Chondrocyte (in vitro differentiated cells): Measurements from ENCODE around the gene BCAR1. TPM values are rescaled to one million over a fixed set of nuclear protein-coding genes. Genes with fewer than 3 reads are reported as not detected.

ENCODE experiments used
- DNase-seq: peaks from one replicate; pipeline ENCODE4 v3.0.0; 2021; ENCODE audit warnings: mixed read lengths, low spot score
- H3K27ac Mint-ChIP-seq: one replicate; pipeline ENCODE4 v1.8.0; 2021; ENCODE audit warnings: mild to moderate bottlenecking, moderate library complexity, mixed read lengths; ENCODE audit not compliant: unreplicated experiment
- H3K27me3 Mint-ChIP-seq: 2 replicates; pipeline ENCODE4 v1.8.0; 2021; ENCODE audit warnings: low read depth, mixed read lengths
- H3K36me3 Mint-ChIP-seq: 2 replicates; pipeline ENCODE4 v1.8.0; 2021; ENCODE audit warnings: low read depth, mixed read lengths
- H3K4me1 Mint-ChIP-seq: 2 replicates; pipeline ENCODE4 v1.8.0; 2021; ENCODE audit warnings: low read depth, mild to moderate bottlenecking, mixed read lengths
- H3K4me3 Mint-ChIP-seq: one replicate; pipeline ENCODE4 v1.8.0; 2021; ENCODE audit warnings: mild to moderate bottlenecking, moderate library complexity, mixed read lengths; ENCODE audit not compliant: unreplicated experiment
- H3K9me3 Mint-ChIP-seq: 2 replicates; pipeline ENCODE4 v1.8.0; 2021; ENCODE audit warnings: low read depth, mixed read lengths
- CTCF ChIP-seq: fragments of 200-600 bp; sonication (generic); IDR thresholded peaks from 2 replicates; pipeline ENCODE4 v1.5.0; 2021; ENCODE audit warnings: antibody characterized with exemption, mild to moderate bottlenecking, moderate library complexity
- total RNA-seq: library from RNA; stranded (reverse); gene quantifications from 3 replicates; pipeline ENCODE4 v1.2.1, GENCODE V29; 2021

Gene BCAR1
- total RNA-seq, 1 donor from 2014 or later = 125 TPM

- DNase-seq = no peak
- Mint-ChIP-seq H3K9me3 (no peaks in the 10 kb centered on the region), H3K4me1 (peaks cover 75% of the 10 kb centered on the region), H3K4me3 (peak overlapping the region; percentile 46), H3K36me3 (peaks cover 26% of the 10 kb centered on the region), H3K27me3 (no peaks in the 10 kb centered on the region), H3K27ac (peak overlapping the region; percentile 99)
- peak; percentile 64 for TF ChIP-seq CTCF
Measured at GRCh38 chr16:75238853-75239541, 12.4 kb downstream of the BCAR1 start.

- peaks cover 27% of the 10 kb centered on the region for H3K36me3 Mint-ChIP-seq
- H3K27ac Mint-ChIP-seq = peak overlapping the region; percentile 99
- H3K4me3 Mint-ChIP-seq = no peak overlapping the region
- H3K4me1 Mint-ChIP-seq = peaks cover 71% of the 10 kb centered on the region
- H3K9me3 Mint-ChIP-seq = no peaks in the 10 kb centered on the region
- DNase-seq = peak; percentile 96
- no peaks in the 10 kb centered on the region for H3K27me3 Mint-ChIP-seq
- no peak for TF ChIP-seq CTCF
Measured at GRCh38 chr16:75238132-75238852, 13.1 kb downstream of the BCAR1 start.

- no peaks in the 10 kb centered on the region for H3K27me3 Mint-ChIP-seq
- peak overlapping the region; percentile 85 for H3K27ac Mint-ChIP-seq
- no peak overlapping the region for H3K4me3 Mint-ChIP-seq
- peak; percentile 80 for DNase-seq
- TF ChIP-seq CTCF = no peak
- H3K4me1 Mint-ChIP-seq = peaks cover 63% of the 10 kb centered on the region
- peaks cover 33% of the 10 kb centered on the region for H3K36me3 Mint-ChIP-seq
- no peaks in the 10 kb centered on the region for H3K9me3 Mint-ChIP-seq
Measured at GRCh38 chr16:75237398-75238131, 13.9 kb downstream of the BCAR1 start.

- Mint-ChIP-seq H3K27ac (no peak overlapping the region), H3K27me3 (no peaks in the 10 kb centered on the region), H3K9me3 (no peaks in the 10 kb centered on the region), H3K4me1 (peaks cover 56% of the 10 kb centered on the region), H3K4me3 (no peak overlapping the region), H3K36me3 (peaks cover 31% of the 10 kb centered on the region)
- TF ChIP-seq CTCF = no peak
- peak; percentile 84 for DNase-seq
Measured at GRCh38 chr16:75236736-75237397, 14.6 kb downstream of the BCAR1 start.

- no peaks in the 10 kb centered on the region for H3K27me3 Mint-ChIP-seq
- no peak for TF ChIP-seq CTCF
- no peaks in the 10 kb centered on the region for H3K9me3 Mint-ChIP-seq
- H3K27ac Mint-ChIP-seq = peak overlapping the region; percentile 91
- DNase-seq = no peak
- no peak overlapping the region for H3K4me3 Mint-ChIP-seq
- peaks cover 58% of the 10 kb centered on the region for H3K4me1 Mint-ChIP-seq
- peaks cover 34% of the 10 kb centered on the region for H3K36me3 Mint-ChIP-seq
Measured at GRCh38 chr16:75236232-75236631, 15.2 kb downstream of the BCAR1 start.
